GM12878 (cell line): ENCODE results near the gene CCDC197. TPM values are rescaled to one million over a fixed set of nuclear protein-coding genes. Genes with fewer than 3 reads are reported as not detected.
A peak's percentile ranks its signal among the peaks of the same experiment; 100 is the strongest.

ENCODE experiments used
- ATAC-seq: fragments of 200-7000 bp; cut with Tn5 transposase; 3 replicates; pipeline ENCODE4 v1.9.1; 2020; ENCODE audit warnings: mild to moderate bottlenecking, moderate library complexity
- BruUV-seq: library from RNA; stranded (reverse); fragments of 400-500 nt; replicated peaks from 2 replicates; lab custom pipeline; 2021; lab: Mats Ljungman, UMichigan
- CTCF ChIA-PET: fragments of 300-600 bp; sonication (Branson Sonifier 250); formaldehyde crosslinking; extraction: SDS; loops from one replicate; lab custom pipeline; 2021; ENCODE audit warnings: inconsistent platforms; lab: Yijun Ruan, JAX
- POLR2A ChIA-PET: fragments of 350-600 bp; formaldehyde crosslinking; extraction: SDS; loops from one replicate; lab custom pipeline; 2021; ENCODE audit warnings: inconsistent platforms; lab: Charles Lee
- RAD21 ChIA-PET: fragments of 300-600 bp; sonication (Branson Sonifier 250); formaldehyde crosslinking; loops from one replicate; lab custom pipeline; 2023; ENCODE audit warnings: antibody characterized with exemption; ENCODE audit not compliant: unreplicated experiment; lab: Charles Lee
- SMC1A ChIA-PET: fragments of 300-600 bp; sonication (Branson Sonifier 250); formaldehyde crosslinking; loops from one replicate; lab custom pipeline; 2023; ENCODE audit not compliant: unreplicated experiment, uncharacterized antibody; lab: Charles Lee
- DNase-seq: peaks from one replicate; pipeline ENCODE4 v3.0.0-alpha.2; 2011; ENCODE audit warnings: low read depth, low spot score
- FAIRE-seq: peaks from 3 replicates; lab custom pipeline; 2011; peaks lifted over from hg19 to GRCh38; lab: Jason Lieb, UNC
- H2AFZ ChIP-seq: 2 replicates; pipeline ENCODE4 v1.6.0; 2011; ENCODE audit warnings: low read depth, low read length, control low read depth; ENCODE audit not compliant: control insufficient read depth
- H3K27ac ChIP-seq: 2 replicates; pipeline ENCODE4 v1.5.1; 2011; ENCODE audit warnings: control low read depth; ENCODE audit not compliant: control insufficient read depth, insufficient read depth
- H3K27me3 ChIP-seq, 2 experiments: replicated peaks in 1 of 2; 2 replicates each; pipeline versions ENCODE4 v1.6.0 to v1.6.1; 2011; ENCODE audit warnings: low read length in 1 of 2; ENCODE audit not compliant: control insufficient read depth in 2 of 2, insufficient read depth in 2 of 2
- H3K36me3 ChIP-seq, 2 experiments: 2 replicates each; pipeline ENCODE4 v1.5.1; 2011; ENCODE audit warnings: low read length in 1 of 2; ENCODE audit not compliant: control insufficient read depth in 2 of 2, insufficient read depth in 2 of 2
- H3K4me1 ChIP-seq: 2 replicates; pipeline ENCODE4 v1.6.1; 2011; ENCODE audit warnings: mild to moderate bottlenecking, low read length, moderate library complexity, mixed read lengths; ENCODE audit not compliant: control insufficient read depth, insufficient read depth
- H3K4me2 ChIP-seq: 2 replicates; pipeline ENCODE4 v1.6.0; 2011; ENCODE audit warnings: control low read depth; ENCODE audit not compliant: control insufficient read depth, insufficient read depth
- H3K4me3 ChIP-seq: fragments of 200-600 bp; sonication (generic); 2 replicates; pipeline ENCODE4 v1.5.1; 2016
- H3K79me2 ChIP-seq: 2 replicates; pipeline ENCODE4 v1.6.0; 2011; ENCODE audit warnings: low read length; ENCODE audit not compliant: control insufficient read depth, insufficient read depth
- H3K9ac ChIP-seq: 2 replicates; pipeline ENCODE4 v1.8.0; 2011; ENCODE audit warnings: low read length, control low read depth, mixed read lengths; ENCODE audit not compliant: control insufficient read depth, insufficient read depth
- H3K9me3 ChIP-seq: replicated peaks from 3 replicates; pipeline ENCODE4 v1.5.1; 2011; ENCODE audit warnings: mild to moderate bottlenecking, low read length; ENCODE audit not compliant: control insufficient read depth, insufficient read depth
- H4K20me1 ChIP-seq: 2 replicates; pipeline ENCODE4 v1.6.0; 2011; ENCODE audit not compliant: control insufficient read depth, insufficient read depth
- CHD2 ChIP-seq: IDR thresholded peaks from 2 replicates; pipeline ENCODE4 v1.6.1; 2011; ENCODE audit warnings: low read depth, low read length, improper control_type of control experiment, borderline replicate concordance
- ETV6 ChIP-seq, 2 experiments: fragments of 450-650 bp in 1 of 2; IDR thresholded peaks in 1 of 2; conservative IDR thresholded peaks in 1 of 2; 2 replicates each; pipeline ENCODE4 v1.6.1; 2014; ENCODE audit warnings: antibody characterized with exemption in 1 of 2, borderline replicate concordance in 1 of 2, low read depth in 1 of 2, mild to moderate bottlenecking in 1 of 2, moderate library complexity in 1 of 2
- HDGF ChIP-seq: fragments of 450-650 bp; IDR thresholded peaks from 2 replicates; pipeline ENCODE4 v1.6.1; 2016; ENCODE audit warnings: antibody characterized with exemption
- IKZF2 ChIP-seq, 2 experiments: fragments of 450-650 bp; IDR thresholded peaks; 2 replicates each; pipeline ENCODE4 v1.6.1; 2017; ENCODE audit warnings: mild to moderate bottlenecking in 2 of 2, moderate library complexity in 2 of 2
- JUNB ChIP-seq: IDR thresholded peaks from 2 replicates; pipeline ENCODE4 v1.6.1; 2016; ENCODE audit warnings: antibody characterized with exemption, mild to moderate bottlenecking
- MAX ChIP-seq: IDR thresholded peaks from 2 replicates; pipeline ENCODE4 v1.6.1; 2012; ENCODE audit warnings: low read depth, low read length, improper control_type of control experiment
- MTA2 ChIP-seq: fragments of 450-650 bp; IDR thresholded peaks from 2 replicates; pipeline ENCODE4 v1.6.1; 2016; ENCODE audit warnings: low read depth, mild to moderate bottlenecking, moderate library complexity
- MYB ChIP-seq: fragments of 150-350 bp; IDR thresholded peaks from 2 replicates; pipeline ENCODE4 v1.6.1; 2014; ENCODE audit warnings: mild to moderate bottlenecking, low read depth, low read length, borderline replicate concordance
- PKNOX1 ChIP-seq: fragments of 450-650 bp; IDR thresholded peaks from 2 replicates; pipeline ENCODE4 v1.6.1; 2016; ENCODE audit warnings: mild to moderate bottlenecking
- POLR2A ChIP-seq: IDR thresholded peaks from 2 replicates; pipeline ENCODE4 v1.6.1; 2011; ENCODE audit warnings: low read depth, mild to moderate bottlenecking, low read length
- SIN3A ChIP-seq: IDR thresholded peaks from 2 replicates; pipeline ENCODE4 v1.6.1; 2012; ENCODE audit warnings: low read depth, low read length, improper control_type of control experiment
- SMC3 ChIP-seq: IDR thresholded peaks from 2 replicates; pipeline ENCODE4 v1.6.1; 2011; ENCODE audit warnings: low read length, improper control_type of control experiment, borderline replicate concordance
- SP1 ChIP-seq: IDR thresholded peaks from one replicate; pipeline ENCODE4 v1.6.1; 2011; ENCODE audit warnings: low read depth, low read length
- SPI1 ChIP-seq: IDR thresholded peaks from 2 replicates; pipeline ENCODE4 v1.6.1; 2011; ENCODE audit warnings: low read depth, mild to moderate bottlenecking, low read length, moderate library complexity, borderline replicate concordance; ENCODE audit not compliant: insufficient read depth
- SRF ChIP-seq, 2 experiments: IDR thresholded peaks; 2 replicates each; pipeline ENCODE4 v1.6.1; 2011; ENCODE audit warnings: low read depth in 2 of 2, low read length in 2 of 2, mild to moderate bottlenecking in 1 of 2, moderate library complexity in 1 of 2
- TCF12 ChIP-seq: IDR thresholded peaks from 2 replicates; pipeline ENCODE4 v1.6.1; 2011; ENCODE audit warnings: low read depth, mild to moderate bottlenecking, low read length
- ZNF592 ChIP-seq: fragments of 450-650 bp; IDR thresholded peaks from 2 replicates; pipeline ENCODE4 v1.6.1; 2017; ENCODE audit warnings: mild to moderate bottlenecking, moderate library complexity
- WGBS: methylation state at CpG from one replicate; pipeline ENCODE4 v1.1.6; 2016; ENCODE audit warnings: low lambda C conversion rate; ENCODE audit not compliant: insufficient replicate concordance, insufficient coverage; ENCODE audit errors: missing lambda C conversion rate; 5-methylcytosine and 5-hydroxymethylcytosine counted together
- in situ Hi-C: fragments of 300-500 bp; cut with MboI; formaldehyde crosslinking; loops from 9 replicates; pipeline ENCODE4 v1.14.3; 2018; ENCODE audit warnings: mixed read lengths
- intact Hi-C: fragments of 100-400 bp; cut with micrococcal nuclease; formaldehyde crosslinking; loops from one replicate; pipeline ENCODE4 v1.14.2; 2022; ENCODE audit not compliant: unreplicated experiment
- polyA plus RNA-seq, 11 experiments: library from polyadenylated mRNA; depleted of rRNA in 4 of 11; unstranded in 6 of 11; stranded (reverse) in 5 of 11; fragments of >200 nt; fragmentation: Nextera tagmentation in 4 of 11; fragmentation: Illumina TruSeq in 1 of 11; extraction: Ambion mirVana in 4 of 11; extraction: Trizol in 1 of 11; gene quantifications; 1 replicate in 1 of 11; 2 replicates in 10 of 11; pipeline versions ENCODE4 v1.2.1 to v1.2.3, GENCODE V29; 2011 to 2016; ENCODE audit warnings: inconsistent platforms in 2 of 11, missing spikeins in 2 of 11, low read depth in 1 of 11
- total RNA-seq, 4 experiments: library from RNA; depleted of rRNA in 3 of 4; stranded (reverse); fragments of >200 nt in 3 of 4; fragmentation: Illumina TruSeq in 1 of 4; extraction: Trizol in 1 of 4; gene quantifications; 2 replicates each; pipeline versions ENCODE4 v1.2.1 to v1.2.3, GENCODE V29; 2013 to 2021

CCDC197 gene
- total and polyA plus RNA-seq, 10 of the 15 experiments (the other 5 are each of a cell fraction or from before 2014, with no cell fraction given): 0.12 TPM; not detected in 9

- peak; percentile 92 for DNase-seq
- in situ Hi-C loops: loop anchor here (10.0 kb wide), 1 partner anchor 1539 kb away; the partner anchor contains the start of gene SYNE3
- TF ChIP-seq POLR2A (0 out of 2 replicates have a peak, but pooled peaks have one; percentile 18), IKZF2 (IDR thresholded peaks at IDR 0.05) (peak; percentile 74 to 77), SRF (IDR thresholded peaks at IDR 0.05; ENCODE audit: low read depth in 2 of 2, low read length in 2 of 2) (peak; percentile 1 to 88; a peak in 2 of 4 replicates), ZNF592 (peak; percentile 16; the same call in 1 of the 2 replicates), SMC3 (peak; percentile 27; the same call in 1 of the 2 replicates), PKNOX1 (peak; percentile 47; the same call in 1 of the 2 replicates), MAX (peak; percentile 46; the same call in 1 of the 2 replicates), ETV6 (conservative IDR thresholded peaks at IDR 0.05 in 1 of 2, IDR thresholded peaks at IDR 0.05 in 1 of 2; ENCODE audit: borderline replicate concordance in 1 of 2, low read depth in 1 of 2) (peak in 1 of 2 experiments; percentile 53; a peak in 2 of 4 replicates), MTA2 (no peak), SPI1 (no peak), CHD2 (peak; percentile 43; the same call in 1 of the 2 replicates), HDGF (peak; percentile 12), SP1 (peak; percentile 11), TCF12 (peak; percentile 40; the same call in 1 of the 2 replicates), JUNB (peak; percentile 60), SIN3A (0 out of 2 replicates have a peak, but pooled peaks have one; percentile 17), MYB (no peak)
These were observed 21.2 kb upstream of the CCDC197 start for GRCh38 chr14:93975791-93976476.

More at GRCh38 chr14:93975791-93976476, 21.2 kb upstream of the CCDC197 start:
- H3K4me3 ChIP-seq: peak overlapping the region; percentile 67; the same call in 1 of the 2 replicates
- H2AFZ ChIP-seq: no peak overlapping the region
- 0% methylated on average over 9 of the region's 9 CpGs for WGBS
- BruUV-seq: TSS peak; percentile 81
- ChIA-PET SMC1A (interaction anchor here (1.1 to 20.2 kb wide), 7 partner anchors 8 to 36 kb away, joined by 3 to 409 read pairs (median 30); partner anchors contain the start of gene CCDC197), POLR2A (interaction anchor here (1.1 to 4.4 kb wide), 6 partner anchors 8 to 24 kb away, joined by 3 to 18 read pairs (median 6); no protein-coding TSS in a partner anchor), RAD21 (interaction anchor here (1.1 to 16.9 kb wide), 5 partner anchors 8 to 36 kb away, joined by 4 to 324 read pairs (median 36); partner anchors contain the start of gene CCDC197), CTCF (interaction anchor here (1.0 to 20.8 kb wide), 8 partner anchors 10 to 36 kb away, joined by 3 to 399 read pairs (median 8); partner anchors contain the start of gene CCDC197)
- H3K4me2 ChIP-seq: peak overlapping the region; percentile 75
- peak overlapping the region; percentile 79 for H3K9ac ChIP-seq
- peaks cover 89% of the 10 kb centered on the region for H3K4me1 ChIP-seq
- no peaks in the 10 kb centered on the region for H3K27me3 ChIP-seq
- H4K20me1 ChIP-seq: no peaks in the 10 kb centered on the region
- peak overlapping the region; percentile 96 for H3K27ac ChIP-seq
- no peaks in the 10 kb centered on the region for H3K79me2 ChIP-seq
- no peaks in the 10 kb centered on the region; a peak in 1 of 4 replicates for H3K36me3 ChIP-seq
- intact Hi-C loops: loop anchor here (1.0 to 5.0 kb wide), 3 partner anchors 17 to 106 kb away; partner anchors contain the start of genes DDX24 and IFI27L1
- FAIRE-seq (peak; percentile 93), ATAC-seq (peak; percentile 73)
- H3K9me3 ChIP-seq: no peaks in the 10 kb centered on the region; the same call in 2 of the 3 replicates
